Measurements from ENCODE around the gene SDC4. TPM values are rescaled to one million over a fixed set of nuclear protein-coding genes. Genes with fewer than 3 reads are reported as not detected.

SDC4 gene
- total RNA-seq, 1 experiment from 2014 or later, result 242 TPM

GRCh38 chr20:45279992-45280391 is 68.2 kb downstream of the SDC4 start:
- ChIA-PET POLR2A (no interaction called here), CTCF (interaction anchor here (1.2 kb wide), 1 partner anchor 14 kb away, joined by 3 read pairs; no protein-coding TSS in a partner anchor)
- Histone ChIP-seq H3K9me3 (no peaks in the 10 kb centered on the region), H3K27me3 (replicated peaks; ENCODE audit: control insufficient read depth, insufficient read depth, low read length) (no peaks in the 10 kb centered on the region; the same call in 1 of the 2 replicates), H3K4me1 (no peaks in the 10 kb centered on the region), H3K4me3 (ENCODE audit: low read depth, low read length) (no peak overlapping the region), H3K36me3 (ENCODE audit: control insufficient read depth, insufficient read depth, low read length) (no peaks in the 10 kb centered on the region)
- no peak overlapping the region for H3K27ac Mint-ChIP-seq (ENCODE audit: unreplicated experiment)
- no TSS peak for BruUV-seq (replicated peaks)
- TF ChIP-seq CTCF (IDR thresholded peaks at IDR 0.05; ENCODE audit: insufficient read depth in 1 of 2, low read depth in 1 of 2, low read length in 1 of 2, severe bottlenecking in 1 of 2, unreplicated experiment in 1 of 2), result no peak
- no peak overlapping the region for H3K4me3 Mint-ChIP-seq (ENCODE audit: unreplicated experiment)
- H3K27me3 Mint-ChIP-seq (ENCODE audit: insufficient read depth, unreplicated experiment), result peaks cover 28% of the 10 kb centered on the region
- intact Hi-C loops (cut with micrococcal nuclease; ENCODE audit: unreplicated experiment), result no loop called here
- no peaks in the 10 kb centered on the region for H3K4me1 Mint-ChIP-seq (ENCODE audit: low read depth, unreplicated experiment)
- no peaks in the 10 kb centered on the region for H3K36me3 Mint-ChIP-seq (ENCODE audit: insufficient read depth, unreplicated experiment)
- DNase-seq, result no peak
- H3K9me3 Mint-ChIP-seq (ENCODE audit: unreplicated experiment), result no peaks in the 10 kb centered on the region

- BruUV-seq (replicated peaks), result no TSS peak
- no peaks in the 10 kb centered on the region for H3K27me3 ChIP-seq (replicated peaks; ENCODE audit: control insufficient read depth, insufficient read depth, low read length)
- intact Hi-C loops (cut with micrococcal nuclease; ENCODE audit: unreplicated experiment), result no loop called here
- H3K9me3 ChIP-seq, result no peaks in the 10 kb centered on the region
- no peaks in the 10 kb centered on the region for H3K4me1 ChIP-seq
- DNase-seq, result no peak
- TF ChIP-seq CTCF (IDR thresholded peaks at IDR 0.05; ENCODE audit: insufficient read depth in 1 of 2, low read depth in 1 of 2, low read length in 1 of 2, severe bottlenecking in 1 of 2, unreplicated experiment in 1 of 2), result no peak
- ChIA-PET POLR2A (no interaction called here), CTCF (interaction anchor here (0.6 kb wide), 1 partner anchor 27 kb away, joined by 4 read pairs; no protein-coding TSS in a partner anchor)
- Mint-ChIP-seq H3K36me3 (ENCODE audit: insufficient read depth, unreplicated experiment) (no peaks in the 10 kb centered on the region), H3K27ac (ENCODE audit: unreplicated experiment) (no peak overlapping the region), H3K4me3 (ENCODE audit: unreplicated experiment) (no peak overlapping the region), H3K9me3 (ENCODE audit: unreplicated experiment) (no peaks in the 10 kb centered on the region), H3K27me3 (ENCODE audit: insufficient read depth, unreplicated experiment) (peaks cover 36% of the 10 kb centered on the region), H3K4me1 (ENCODE audit: low read depth, unreplicated experiment) (no peaks in the 10 kb centered on the region)
- H3K4me3 ChIP-seq (ENCODE audit: low read depth, low read length), result no peak overlapping the region
- H3K36me3 ChIP-seq (ENCODE audit: control insufficient read depth, insufficient read depth, low read length), result no peaks in the 10 kb centered on the region
Measured at GRCh38 chr20:45275338-45275737, 72.9 kb downstream of the SDC4 start.

Other genes starting within 250 kb of the SDC4 start
- 0.09 TPM in 1 of 2 replicates, not detected in the other for gene KCNS1, start 247.3 kb downstream of the SDC4 start, total RNA-seq (2022)
- not detected in 2 replicates for gene WFDC5, start 233.2 kb downstream of the SDC4 start, total RNA-seq (2022)
- gene WFDC12, start 224.0 kb downstream of the SDC4 start, total RNA-seq (2022), result not detected in 2 replicates
- 3.7 and 6.8 TPM in 2 replicates for gene PI3, start 173.5 kb downstream of the SDC4 start, total RNA-seq (2022)
- gene SEMG1, start 141.4 kb downstream of the SDC4 start, total RNA-seq (2022), result not detected in 2 replicates
- gene SEMG2, start 127.1 kb downstream of the SDC4 start, total RNA-seq (2022), result not detected in 2 replicates
- 3.0 TPM in 2 replicates for gene SLPI, start 93.9 kb downstream of the SDC4 start, total RNA-seq (2022)
- gene RBPJL, start 41.6 kb downstream of the SDC4 start, total RNA-seq (2022), result not detected in 2 replicates
- not detected in 2 replicates for gene MATN4, start 40.1 kb downstream of the SDC4 start, total RNA-seq (2022)
- gene SYS1, start 14.7 kb upstream of the SDC4 start, total RNA-seq (2022), result 62.1 and 67.1 TPM in 2 replicates
- gene TP53TG5, start 29.9 kb upstream of the SDC4 start, total RNA-seq (2022), result not detected in 2 replicates
- 71.0 and 74.3 TPM in 2 replicates for gene DBNDD2, start 59.9 kb upstream of the SDC4 start, total RNA-seq (2022)
- gene PIGT, start 67.7 kb upstream of the SDC4 start, total RNA-seq (2022), result 239 and 259 TPM in 2 replicates
- gene WFDC2, start 121.3 kb upstream of the SDC4 start, total RNA-seq (2022), result 14.3 and 16.9 TPM in 2 replicates
- not detected in 2 replicates for gene SPINT3, start 167.2 kb upstream of the SDC4 start, total RNA-seq (2022)
- gene WFDC6, start 191.1 kb upstream of the SDC4 start, total RNA-seq (2022), result not detected in 2 replicates
- gene EPPIN, start 199.0 kb upstream of the SDC4 start, total RNA-seq (2022), result not detected in 2 replicates
- not detected in 2 replicates for gene WFDC8, start 230.9 kb upstream of the SDC4 start, total RNA-seq (2022)

Measured in Caco-2 (cell line).